Mesenchymal stem cell (in vitro differentiated cells and primary cell): ENCODE results near the gene ANO4.

Source experiments
- DNase-seq: peaks from one replicate; pipeline ENCODE4 v3.0.0-alpha.2; 2013
- H2AFZ ChIP-seq: one replicate; pipeline ENCODE4 v1.6.1; 2013; ENCODE audit warnings: low read depth, mild to moderate bottlenecking, control low read depth, inconsistent platforms, low read length, moderate library complexity
- H2AK5ac ChIP-seq: 2 replicates; pipeline ENCODE4 v1.6.1; 2013; ENCODE audit warnings: low read length, moderate library complexity, mild to moderate bottlenecking, inconsistent platforms; ENCODE audit not compliant: severe bottlenecking
- H2BK120ac ChIP-seq: one replicate; pipeline ENCODE4 v1.6.1; 2013; ENCODE audit warnings: low read depth, mild to moderate bottlenecking, inconsistent platforms, low read length, moderate library complexity
- H2BK12ac ChIP-seq, 2 experiments: one replicate each; pipeline ENCODE4 v1.6.1; 2013; ENCODE audit warnings: inconsistent platforms in 2 of 2, low read length in 2 of 2, mild to moderate bottlenecking in 2 of 2, moderate library complexity in 2 of 2, control low read depth in 1 of 2
- H2BK15ac ChIP-seq: one replicate; pipeline ENCODE4 v1.6.1; 2013; ENCODE audit warnings: mild to moderate bottlenecking, low read depth, inconsistent platforms; ENCODE audit not compliant: poor library complexity, severe bottlenecking
- H2BK5ac ChIP-seq: 2 replicates; pipeline ENCODE4 v1.6.1; 2013; ENCODE audit warnings: low read depth, mild to moderate bottlenecking, low read length, control low read depth, inconsistent platforms; ENCODE audit not compliant: poor library complexity, severe bottlenecking
- H3K14ac ChIP-seq, 2 experiments: one replicate each; pipeline ENCODE4 v1.6.1; 2013; ENCODE audit warnings: inconsistent platforms in 2 of 2, low read length in 2 of 2, control low read depth in 1 of 2, mild to moderate bottlenecking in 1 of 2, moderate library complexity in 1 of 2
- H3K18ac ChIP-seq, 2 experiments: one replicate each; pipeline ENCODE4 v1.6.1; 2013; ENCODE audit warnings: inconsistent platforms in 2 of 2, low read length in 2 of 2, control low read depth in 1 of 2, low read depth in 1 of 2, mild to moderate bottlenecking in 1 of 2
- H3K23ac ChIP-seq, 2 experiments: one replicate each; pipeline ENCODE4 v1.6.1; 2013; ENCODE audit warnings: inconsistent platforms in 2 of 2, low read length in 2 of 2, mild to moderate bottlenecking in 2 of 2, moderate library complexity in 2 of 2, control low read depth in 1 of 2
- H3K27ac ChIP-seq: 2 replicates; pipeline ENCODE4 v1.5.1; 2013; ENCODE audit warnings: mild to moderate bottlenecking, moderate library complexity, low read length, control low read depth, inconsistent platforms; ENCODE audit not compliant: poor library complexity, severe bottlenecking
- H3K27me3 ChIP-seq, 2 experiments: 2 replicates each; pipeline versions ENCODE4 v1.6.1 to v1.7.0; 2013; ENCODE audit warnings: low read length in 2 of 2, mild to moderate bottlenecking in 2 of 2, moderate library complexity in 2 of 2, control low read depth in 1 of 2, inconsistent platforms in 1 of 2; ENCODE audit not compliant: control insufficient read depth in 1 of 2, insufficient read depth in 1 of 2
- H3K36me3 ChIP-seq, 2 experiments: 2 replicates each; pipeline versions ENCODE4 v1.6.1 to v1.7.0; 2013; ENCODE audit warnings: low read length in 2 of 2, control low read depth in 1 of 2, inconsistent platforms in 1 of 2, low read depth in 1 of 2, mild to moderate bottlenecking in 1 of 2; ENCODE audit not compliant: insufficient read depth in 2 of 2, control insufficient read depth in 1 of 2
- H3K4ac ChIP-seq, 2 experiments: one replicate each; pipeline ENCODE4 v1.6.1; 2013; ENCODE audit warnings: inconsistent platforms in 2 of 2, low read length in 2 of 2, mild to moderate bottlenecking in 2 of 2, moderate library complexity in 2 of 2, control low read depth in 1 of 2, low read depth in 1 of 2
- H3K4me1 ChIP-seq: 2 replicates; pipeline ENCODE4 v1.6.1; 2013; ENCODE audit warnings: low read depth, low read length, control low read depth; ENCODE audit not compliant: control insufficient read depth, insufficient read depth
- H3K4me2 ChIP-seq: 2 replicates; pipeline ENCODE4 v1.6.1; 2013; ENCODE audit warnings: low read length, mild to moderate bottlenecking, inconsistent platforms; ENCODE audit not compliant: poor library complexity, severe bottlenecking
- H3K4me3 ChIP-seq, 2 experiments: 2 replicates each; pipeline versions ENCODE4 v1.5.1 to v1.7.0; 2013; ENCODE audit warnings: low read length in 2 of 2, mild to moderate bottlenecking in 2 of 2, control low read depth in 1 of 2, low read depth in 1 of 2; ENCODE audit not compliant: insufficient read depth in 1 of 2
- H3K79me1 ChIP-seq: replicated peaks from 2 replicates; pipeline ENCODE4 v1.6.1; 2013; ENCODE audit warnings: mild to moderate bottlenecking, control low read depth, low read length, inconsistent platforms; ENCODE audit not compliant: poor library complexity, severe bottlenecking
- H3K9ac ChIP-seq: 2 replicates; pipeline ENCODE4 v1.7.0; 2013; ENCODE audit warnings: mild to moderate bottlenecking, low read length, moderate library complexity
- H3K9me3 ChIP-seq: 2 replicates; pipeline ENCODE4 v1.7.0; 2013; ENCODE audit warnings: mild to moderate bottlenecking, low read length; ENCODE audit not compliant: control insufficient read depth
- H4K8ac ChIP-seq: one replicate; pipeline ENCODE4 v1.6.1; 2013; ENCODE audit warnings: inconsistent platforms, mild to moderate bottlenecking, low read length, moderate library complexity
- H4K91ac ChIP-seq: one replicate; pipeline ENCODE4 v1.6.1; 2013; ENCODE audit warnings: mild to moderate bottlenecking, low read length, inconsistent platforms
- WGBS: methylation state at CpG from one replicate; pipeline ENCODE4 v1.1.7; 2013; ENCODE audit warnings: mixed read lengths; 5-methylcytosine and 5-hydroxymethylcytosine counted together

ANO4 gene

GRCh38 chr12:101013993-101014392 is 219.4 kb downstream of the ANO4 start:
- 86% methylated on average over 6 of the region's 6 CpGs for WGBS
- H4K91ac ChIP-seq: no peak overlapping the region
- H3K79me1 ChIP-seq: no peaks in the 10 kb centered on the region
- no peak overlapping the region for H3K4me2 ChIP-seq
- no peak overlapping the region for H4K8ac ChIP-seq
- H2BK120ac ChIP-seq: no peak overlapping the region
- H3K23ac ChIP-seq: no peak overlapping the region
- H3K4me1 ChIP-seq: no peaks in the 10 kb centered on the region
- no peaks in the 10 kb centered on the region for H3K36me3 ChIP-seq
- H3K9ac ChIP-seq: no peak overlapping the region
- no peak overlapping the region for H3K27ac ChIP-seq
- H2AK5ac ChIP-seq: no peak overlapping the region
- no peaks in the 10 kb centered on the region for H3K27me3 ChIP-seq
- DNase-seq: no peak
- no peak overlapping the region for H2BK12ac ChIP-seq
- peaks cover 12% of the 10 kb centered on the region for H3K9me3 ChIP-seq
- no peak overlapping the region for H2BK15ac ChIP-seq
- no peak overlapping the region for H2AFZ ChIP-seq
- H3K18ac ChIP-seq: no peak overlapping the region
- no peak overlapping the region for H3K14ac ChIP-seq
- H3K4ac ChIP-seq: no peak overlapping the region
- no peak overlapping the region for H2BK5ac ChIP-seq
- H3K4me3 ChIP-seq: no peak overlapping the region

DNA sequence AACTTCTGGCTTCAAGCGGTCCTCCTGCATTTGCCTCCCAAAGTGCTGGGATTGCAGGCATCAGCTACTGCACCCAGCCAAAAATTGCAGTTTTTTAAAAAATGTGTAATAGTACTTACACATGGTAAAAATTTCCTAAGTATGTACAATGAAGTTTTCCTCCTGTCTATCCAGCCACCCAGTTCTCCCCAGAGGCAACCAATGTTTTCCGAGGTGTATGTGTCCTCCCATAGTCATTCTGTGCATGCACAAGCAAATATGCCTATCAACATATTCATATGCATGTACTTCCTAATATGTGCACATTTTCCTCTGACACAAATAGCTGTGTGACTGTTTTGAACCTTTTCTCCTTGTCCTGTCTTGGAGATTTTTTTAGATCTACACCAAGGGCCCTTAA is 220.5 kb downstream of the ANO4 start:
- H2AFZ ChIP-seq: no peak overlapping the region
- no peak overlapping the region for H3K9ac ChIP-seq
- no peaks in the 10 kb centered on the region for H3K79me1 ChIP-seq
- H2BK15ac ChIP-seq: no peak overlapping the region
- no peak for DNase-seq
- H2BK120ac ChIP-seq: no peak overlapping the region
- WGBS: 97% methylated on average over 1 of the region's 2 CpGs
- no peaks in the 10 kb centered on the region for H3K27me3 ChIP-seq
- peaks cover 2% of the 10 kb centered on the region for H3K4me1 ChIP-seq
- H3K4ac ChIP-seq: no peak overlapping the region
- H3K27ac ChIP-seq: no peak overlapping the region
- H3K36me3 ChIP-seq: no peaks in the 10 kb centered on the region
- no peak overlapping the region for H2AK5ac ChIP-seq
- no peak overlapping the region for H3K4me3 ChIP-seq
- no peak overlapping the region for H4K8ac ChIP-seq
- H3K4me2 ChIP-seq: no peak overlapping the region
- no peak overlapping the region for H3K23ac ChIP-seq
- peaks cover 2% of the 10 kb centered on the region for H3K9me3 ChIP-seq
- H3K18ac ChIP-seq: no peak overlapping the region
- no peak overlapping the region for H3K14ac ChIP-seq
- no peak overlapping the region for H2BK12ac ChIP-seq
- no peak overlapping the region for H2BK5ac ChIP-seq
- no peak overlapping the region for H4K91ac ChIP-seq

DNA sequence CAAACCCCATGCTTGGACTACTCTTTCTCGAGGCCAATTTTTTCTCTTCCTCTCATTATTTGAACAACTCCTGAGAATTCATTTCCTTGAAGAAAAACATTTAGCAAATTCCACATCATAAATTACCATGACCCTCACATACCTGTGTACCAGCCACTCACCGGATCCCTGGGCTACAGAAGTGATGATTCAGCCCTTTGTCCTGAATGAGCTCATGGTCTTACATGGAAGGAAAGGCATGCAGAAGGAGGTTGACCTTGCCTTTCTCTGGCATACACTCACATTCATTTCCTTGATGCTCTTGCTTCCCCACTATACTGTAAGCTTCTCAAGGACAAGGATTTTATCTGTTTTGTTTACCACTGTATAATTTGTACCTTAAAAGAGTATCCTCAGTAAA is 224.0 kb downstream of the ANO4 start:
- H4K91ac ChIP-seq: no peak overlapping the region
- H3K27ac ChIP-seq: peak overlapping the region; percentile 95
- no peak overlapping the region for H2BK15ac ChIP-seq
- H3K27me3 ChIP-seq: no peaks in the 10 kb centered on the region
- no peak overlapping the region for H2BK12ac ChIP-seq
- H2AK5ac ChIP-seq: no peak overlapping the region
- H3K4me3 ChIP-seq: no peak overlapping the region
- H3K9me3 ChIP-seq: no peaks in the 10 kb centered on the region
- 19% methylated on average over 2 of the region's 2 CpGs for WGBS
- peak; percentile 72 for DNase-seq
- H2AFZ ChIP-seq: no peak overlapping the region
- H3K79me1 ChIP-seq: no peaks in the 10 kb centered on the region
- peaks cover 2% of the 10 kb centered on the region for H3K4me1 ChIP-seq
- no peaks in the 10 kb centered on the region for H3K36me3 ChIP-seq
- no peak overlapping the region for H4K8ac ChIP-seq
- no peak overlapping the region for H3K23ac ChIP-seq
- H3K18ac ChIP-seq: no peak overlapping the region
- no peak overlapping the region for H2BK120ac ChIP-seq
- no peak overlapping the region for H3K4ac ChIP-seq
- no peak overlapping the region for H3K14ac ChIP-seq
- no peak overlapping the region for H3K4me2 ChIP-seq
- H3K9ac ChIP-seq: no peak overlapping the region
- peak overlapping the region; percentile 79 for H2BK5ac ChIP-seq

DNA sequence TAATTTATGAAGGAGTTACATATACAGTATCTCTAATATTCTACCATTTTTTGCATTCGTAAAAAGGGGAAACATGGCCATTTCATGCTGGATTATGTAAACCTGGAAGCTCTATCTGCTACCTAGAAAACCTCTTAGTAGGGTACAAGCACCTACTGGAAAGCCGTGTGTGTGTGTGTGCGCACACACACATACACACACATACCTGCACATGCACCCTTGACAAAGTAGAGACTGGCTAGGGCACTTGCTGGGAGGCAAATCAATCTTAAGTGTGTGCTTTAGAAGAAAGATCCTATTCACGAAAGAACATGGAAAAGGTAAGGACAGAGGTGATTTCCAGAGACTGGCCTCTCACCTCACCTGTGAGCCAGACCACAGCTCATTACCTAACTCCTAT is 224.6 kb downstream of the ANO4 start:
- no peak overlapping the region for H3K4ac ChIP-seq
- no peak overlapping the region for H3K9ac ChIP-seq
- H4K8ac ChIP-seq: no peak overlapping the region
- H3K4me2 ChIP-seq: no peak overlapping the region
- H3K27ac ChIP-seq: peak overlapping the region; percentile 84
- H3K14ac ChIP-seq: no peak overlapping the region
- H4K91ac ChIP-seq: no peak overlapping the region
- H3K23ac ChIP-seq: no peak overlapping the region
- H2AK5ac ChIP-seq: peak overlapping the region; percentile 65
- no peak overlapping the region for H3K4me3 ChIP-seq
- H2AFZ ChIP-seq: no peak overlapping the region
- no peak overlapping the region for H2BK12ac ChIP-seq
- H2BK5ac ChIP-seq: peak overlapping the region; percentile 19
- H3K27me3 ChIP-seq: no peaks in the 10 kb centered on the region
- no peaks in the 10 kb centered on the region for H3K79me1 ChIP-seq
- H2BK120ac ChIP-seq: no peak overlapping the region
- no peak overlapping the region for H2BK15ac ChIP-seq
- H3K18ac ChIP-seq: peak overlapping the region in 1 of 2 experiments; percentile 18
- no peaks in the 10 kb centered on the region for H3K9me3 ChIP-seq
- no peaks in the 10 kb centered on the region for H3K36me3 ChIP-seq
- WGBS: 72% methylated on average over 2 of the region's 4 CpGs
- peaks cover 2% of the 10 kb centered on the region for H3K4me1 ChIP-seq
- DNase-seq: no peak
